VCaP (cell line): ENCODE measurements around the gene SRRM4.

Experiments
- H3K27ac ChIP-seq: fragments of 450-650 bp; 2 replicates; pipeline ENCODE4 v1.5.1; 2017
- CTCF ChIP-seq: fragments of 450-650 bp; conservative IDR thresholded peaks from 2 replicates; pipeline ENCODE4 v1.5.1; 2017; ENCODE audit warnings: mild to moderate bottlenecking, moderate library complexity

The SRRM4 gene

GRCh38 chr12:119200601-119201000 is 219.3 kb downstream of the SRRM4 start:
- TF ChIP-seq CTCF = no peak
- H3K27ac ChIP-seq = no peak overlapping the region

- H3K27ac ChIP-seq = no peak overlapping the region
- no peak for TF ChIP-seq CTCF
These were observed 220.6 kb downstream of the SRRM4 start for GRCh38 chr12:119201789-119202543.

- H3K27ac ChIP-seq = no peak overlapping the region
- no peak for TF ChIP-seq CTCF
These were observed 221.2 kb downstream of the SRRM4 start for GRCh38 chr12:119202544-119202943.

GRCh38 chr12:119204131-119204530 is 222.8 kb downstream of the SRRM4 start:
- H3K27ac ChIP-seq = no peak overlapping the region
- TF ChIP-seq CTCF = no peak

GRCh38 chr12:119204671-119205285 is 223.4 kb downstream of the SRRM4 start:
- no peak for TF ChIP-seq CTCF
- H3K27ac ChIP-seq = no peak overlapping the region

- H3K27ac ChIP-seq = no peak overlapping the region
- no peak for TF ChIP-seq CTCF
These were observed 225.2 kb downstream of the SRRM4 start for GRCh38 chr12:119206348-119207062.

GRCh38 chr12:119207063-119207560 is 225.8 kb downstream of the SRRM4 start:
- TF ChIP-seq CTCF = no peak
- no peak overlapping the region for H3K27ac ChIP-seq
